ENCODE data around the gene SSPN.
A peak's percentile ranks its signal among the peaks of the same experiment; 100 is the strongest.

Gene SSPN

DNA sequence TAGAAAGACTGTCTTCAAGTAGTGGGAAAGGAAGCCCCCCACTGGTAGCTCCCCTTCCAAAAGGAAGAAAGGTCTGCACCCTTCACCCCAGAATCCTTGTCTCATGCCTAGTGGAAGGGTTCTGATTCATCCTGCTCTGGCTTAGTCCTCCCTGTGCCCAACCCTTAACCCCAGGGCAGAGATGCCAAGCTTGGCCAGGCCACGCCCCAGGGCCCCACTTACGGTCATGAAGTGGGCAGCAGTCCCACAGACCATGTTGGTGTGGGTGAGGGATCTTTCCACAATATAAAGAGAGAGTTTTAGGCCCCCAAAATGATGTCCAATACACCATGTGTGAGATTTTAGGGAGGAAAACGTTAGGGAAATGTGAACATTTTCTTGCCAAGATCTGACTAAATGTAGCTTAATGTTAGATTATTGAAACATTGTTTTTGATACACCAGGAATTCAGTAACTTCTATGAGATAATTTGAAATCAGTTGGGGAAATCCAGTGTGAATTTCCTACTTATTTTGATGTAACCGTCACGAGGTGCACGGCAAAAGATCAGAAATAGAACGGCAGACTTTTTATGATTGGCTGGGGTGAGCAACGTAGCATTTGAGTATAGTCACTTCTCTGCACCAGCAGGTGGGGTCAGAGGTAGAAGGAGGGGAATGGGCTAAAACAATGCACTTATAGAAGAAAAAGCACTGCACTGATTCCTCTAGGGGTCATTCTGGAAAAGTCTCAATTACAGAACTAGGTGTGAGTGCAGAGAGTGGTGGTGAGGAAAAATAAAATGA, 8.2 kb upstream of the SSPN start:
- no peak for DNase-seq (ENCODE audit: low spot score)

DNA sequence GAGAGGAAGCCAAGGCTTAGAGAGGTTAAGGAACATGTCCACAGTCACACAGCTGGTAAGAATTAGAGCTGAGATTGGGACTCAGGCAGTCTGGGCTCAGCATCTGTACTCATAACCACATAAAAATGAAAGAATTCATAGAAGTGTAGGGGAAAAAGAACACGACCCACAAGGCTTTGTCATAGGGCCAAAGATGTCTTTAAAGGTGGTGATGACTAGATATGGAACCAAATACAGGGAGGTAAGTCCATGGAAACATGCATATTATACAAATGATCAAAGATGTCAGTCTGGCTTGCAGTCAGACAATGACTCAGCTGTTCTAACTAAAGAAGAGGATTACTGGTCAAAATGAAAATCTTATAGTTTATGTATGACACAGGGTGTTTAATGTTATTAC, 7.2 kb upstream of the SSPN start:
- DNase-seq (ENCODE audit: low spot score), result no peak

DNA sequence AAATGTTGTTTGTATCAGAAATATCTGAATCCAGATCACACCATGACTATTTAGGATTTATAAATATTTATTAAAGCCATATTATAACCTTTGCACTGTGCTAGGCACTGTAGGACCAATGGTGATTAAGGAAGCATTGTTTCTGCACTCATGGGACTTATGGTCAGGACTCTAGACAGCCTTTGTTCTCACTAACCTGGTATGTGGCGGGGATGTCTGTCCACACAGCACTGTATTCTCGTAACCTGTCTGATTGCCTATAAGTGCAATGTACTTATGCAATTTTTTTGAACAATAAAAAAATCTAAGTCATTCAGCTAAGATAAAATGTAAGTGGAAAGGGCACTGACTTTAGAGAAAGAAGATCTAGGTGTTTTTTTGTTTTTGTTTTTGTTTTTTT, 6.7 kb upstream of the SSPN start:
- no peak for DNase-seq (ENCODE audit: low spot score)

DNA sequence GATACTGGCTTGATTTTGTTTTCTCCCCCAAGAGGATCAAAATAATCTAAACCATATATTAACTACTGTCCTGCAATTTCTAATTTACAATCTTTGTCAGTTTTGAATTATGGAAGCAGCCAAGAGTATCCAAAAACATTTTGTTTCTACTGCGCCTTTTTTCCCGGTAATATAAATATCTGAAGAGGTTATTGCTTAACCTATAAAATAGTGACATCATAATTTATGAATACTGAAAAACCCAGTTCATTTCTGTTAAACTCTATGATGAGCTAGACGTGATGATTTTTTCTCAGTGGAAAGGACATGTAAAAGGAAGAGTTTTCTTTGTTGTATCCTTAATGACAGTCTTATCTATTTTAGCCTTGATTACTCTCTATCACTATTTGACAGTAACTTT, 3.2 kb upstream of the SSPN start:
- DNase-seq (ENCODE audit: low spot score), result no peak

DNA sequence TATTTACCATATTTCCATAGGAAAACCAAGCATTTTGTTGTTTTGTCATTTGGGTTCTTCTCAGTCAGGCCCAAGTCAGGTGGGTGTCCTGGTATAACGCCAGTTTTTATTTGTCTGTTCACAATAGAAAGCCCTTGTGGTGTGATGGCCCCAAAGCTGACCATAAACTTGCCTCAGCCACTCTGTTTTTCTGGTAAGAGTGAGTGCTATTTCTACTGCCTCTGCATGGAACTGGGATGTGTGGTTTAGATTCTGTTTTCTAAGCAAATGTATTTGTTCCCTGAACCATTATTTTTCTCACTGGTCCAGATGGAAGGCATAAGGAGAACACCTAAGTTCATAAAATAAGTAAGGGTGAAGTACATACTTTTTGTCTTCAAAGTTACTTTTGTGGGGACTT, 1.8 kb upstream of the SSPN start:
- peak; percentile 9 for DNase-seq (ENCODE audit: low spot score)

DNA sequence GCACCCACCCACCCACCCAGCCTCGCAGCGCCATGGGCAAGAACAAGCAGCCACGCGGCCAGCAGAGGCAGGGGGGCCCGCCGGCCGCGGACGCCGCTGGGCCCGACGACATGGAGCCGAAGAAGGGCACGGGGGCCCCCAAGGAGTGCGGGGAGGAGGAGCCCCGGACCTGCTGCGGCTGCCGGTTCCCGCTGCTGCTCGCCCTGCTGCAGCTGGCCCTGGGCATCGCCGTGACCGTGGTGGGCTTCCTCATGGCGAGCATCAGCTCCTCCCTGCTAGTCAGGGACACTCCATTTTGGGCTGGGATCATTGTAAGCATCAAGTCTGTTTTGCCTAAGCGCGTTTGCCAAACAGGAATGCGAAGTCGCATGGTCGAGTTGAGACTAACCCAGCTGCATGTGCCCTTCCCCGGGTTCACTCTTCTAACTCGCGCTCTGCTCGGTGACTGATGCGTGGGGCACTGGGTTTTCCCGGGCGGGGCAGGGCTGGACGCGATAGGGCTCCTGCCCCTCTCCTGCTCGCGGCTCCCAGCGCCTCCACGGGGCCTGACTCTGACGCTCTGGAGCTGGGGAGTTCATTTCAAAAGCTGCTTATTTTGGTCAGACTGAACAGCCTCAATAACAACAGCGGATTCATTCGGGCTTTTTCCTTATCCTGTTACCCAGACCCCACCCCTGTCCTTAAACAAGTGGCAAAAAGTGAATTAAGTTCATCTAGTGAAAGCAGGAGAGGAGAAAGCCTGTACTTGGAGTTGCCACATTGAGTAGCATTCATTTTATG, 458 bp downstream of the SSPN start:
- DNase-seq (ENCODE audit: low spot score), result peak; percentile 71

DNA sequence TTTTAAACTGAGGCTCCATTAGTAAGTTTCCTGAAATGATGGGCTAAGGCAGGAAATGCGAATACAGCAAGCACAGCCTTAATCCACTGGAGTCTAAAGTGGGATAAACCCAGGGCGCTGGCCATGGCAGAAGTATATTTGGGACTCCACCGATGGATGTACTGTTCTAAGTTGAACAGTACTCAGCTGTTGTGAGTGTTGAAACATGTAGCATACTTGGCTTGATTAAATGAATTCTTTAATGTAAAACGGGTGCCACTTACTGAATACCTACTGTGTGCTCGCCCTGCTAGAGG, 996 bp downstream of the SSPN start:
- no peak for DNase-seq (ENCODE audit: low spot score)

DNA sequence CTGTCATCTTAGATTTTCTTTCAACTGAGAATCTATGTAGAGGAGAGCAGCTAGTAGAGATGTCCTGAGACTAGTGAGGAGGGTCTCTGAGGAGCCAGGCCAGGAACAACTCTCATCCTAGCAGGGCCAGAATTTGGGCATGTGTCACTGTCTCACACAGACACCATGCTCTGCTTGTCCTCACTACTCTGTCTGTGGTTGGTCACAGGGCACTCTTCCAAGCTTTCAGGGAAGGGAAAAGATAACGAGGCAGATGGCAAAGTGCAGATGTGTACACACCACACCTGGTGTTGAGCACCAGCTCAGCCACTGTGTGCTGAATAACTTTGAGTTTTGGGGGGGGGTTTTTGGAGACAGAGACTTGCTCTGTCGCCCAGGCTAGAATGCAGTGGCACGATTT, 2.5 kb downstream of the SSPN start:
- peak; percentile 44 for DNase-seq (ENCODE audit: low spot score)

DNA sequence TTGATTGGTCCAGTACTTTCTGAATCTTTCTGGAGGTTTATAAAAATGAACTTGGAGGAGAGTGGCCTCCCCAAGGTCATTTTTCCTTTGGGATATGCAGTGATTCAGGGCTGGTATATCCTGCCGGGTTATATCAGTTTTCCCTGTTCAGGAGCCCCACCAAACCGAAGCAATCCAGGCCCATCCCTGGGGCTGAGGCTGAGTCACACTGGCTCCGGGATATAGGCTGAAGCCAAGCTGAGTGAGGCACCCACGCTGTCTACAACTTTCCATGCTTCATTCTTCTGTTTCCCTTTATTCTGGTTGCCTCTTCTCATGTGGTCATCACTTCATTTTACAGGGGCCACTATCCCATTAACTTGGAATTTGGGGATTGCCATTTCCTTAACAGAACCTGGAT, 3.4 kb downstream of the SSPN start:
- no peak for DNase-seq (ENCODE audit: low spot score)

DNA sequence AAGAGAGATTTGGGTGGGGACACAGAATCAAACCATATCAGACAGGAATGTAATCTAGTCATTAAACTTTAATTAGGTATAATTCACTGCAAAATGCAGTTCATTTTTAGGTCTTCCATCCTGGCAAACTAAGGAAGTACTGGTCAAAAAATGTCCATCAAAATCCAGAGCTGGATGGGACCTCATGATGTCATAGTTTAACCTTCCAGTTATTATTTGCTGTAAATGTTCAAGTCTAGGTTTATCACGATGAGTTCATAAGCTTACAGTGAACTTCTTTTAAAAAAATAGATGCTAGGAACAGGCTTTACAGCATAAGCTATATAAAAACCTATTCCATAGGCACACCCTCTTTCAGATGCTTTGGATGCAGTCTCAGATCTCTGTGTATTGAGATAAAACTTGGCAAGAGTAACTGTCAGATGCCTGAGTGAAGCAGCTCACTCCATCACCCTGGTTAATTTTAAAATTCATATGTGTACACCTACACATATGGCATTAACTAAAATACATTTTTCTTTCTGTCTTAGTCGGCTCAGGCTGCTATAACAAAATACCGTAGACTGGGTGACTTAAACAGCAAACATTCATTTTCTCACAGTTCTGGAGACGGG, 7.9 kb downstream of the SSPN start:
- DNase-seq (ENCODE audit: low spot score), result peak; percentile 22

DNA sequence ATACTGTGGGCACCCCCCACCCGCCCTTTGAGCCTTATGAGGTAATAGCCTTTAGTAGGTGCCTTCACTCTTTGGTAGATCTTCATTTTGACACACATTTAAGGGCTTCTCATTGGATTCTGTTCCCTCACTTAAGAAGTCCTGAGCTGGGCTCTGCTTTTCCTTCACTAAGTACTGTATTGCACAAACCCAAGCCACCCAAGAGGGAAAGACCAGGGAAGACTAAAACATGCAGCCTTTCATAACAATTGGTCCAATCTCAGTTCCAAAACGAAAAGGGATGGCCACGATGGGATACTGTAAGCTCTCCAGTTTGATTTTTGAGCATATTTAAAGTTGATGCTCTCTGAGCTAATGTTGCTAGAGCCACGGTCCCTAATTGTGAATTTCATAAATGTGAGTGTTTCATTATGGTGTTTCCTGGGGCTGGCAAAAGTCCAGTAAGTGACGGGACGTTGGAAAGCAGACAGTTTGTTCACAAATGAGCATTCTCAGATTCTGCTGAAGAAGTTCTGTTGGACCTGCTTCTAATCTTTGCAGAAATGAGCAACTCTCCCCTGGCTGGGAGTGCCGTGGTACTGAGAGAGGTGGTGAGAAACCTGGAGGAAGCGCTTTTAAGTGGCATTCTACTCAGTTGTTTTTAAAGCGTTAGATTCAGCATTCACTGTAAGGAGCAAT, 9.4 kb downstream of the SSPN start:
- DNase-seq (ENCODE audit: low spot score), result peak; percentile 47

DNA sequence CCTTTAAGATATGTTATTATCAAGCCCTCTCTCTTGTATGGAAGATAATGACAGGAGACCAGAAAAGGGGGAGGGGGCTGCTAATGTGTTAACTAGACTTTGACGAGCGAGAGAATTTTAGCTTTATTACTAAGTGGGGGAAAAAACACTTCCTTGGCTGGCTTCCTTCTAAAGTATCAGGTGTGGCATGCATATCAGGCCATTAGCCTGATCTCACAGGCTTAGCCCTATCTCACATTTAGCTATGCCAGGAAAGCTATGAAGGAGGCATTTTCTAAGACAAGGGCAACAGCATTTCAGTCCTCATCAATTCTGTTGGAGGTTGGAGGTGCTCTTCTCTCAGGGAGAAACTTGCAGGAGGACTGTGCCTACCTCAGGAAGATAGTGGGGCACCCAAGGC, 9.9 kb downstream of the SSPN start:
- peak; percentile 15 for DNase-seq (ENCODE audit: low spot score)

DNA sequence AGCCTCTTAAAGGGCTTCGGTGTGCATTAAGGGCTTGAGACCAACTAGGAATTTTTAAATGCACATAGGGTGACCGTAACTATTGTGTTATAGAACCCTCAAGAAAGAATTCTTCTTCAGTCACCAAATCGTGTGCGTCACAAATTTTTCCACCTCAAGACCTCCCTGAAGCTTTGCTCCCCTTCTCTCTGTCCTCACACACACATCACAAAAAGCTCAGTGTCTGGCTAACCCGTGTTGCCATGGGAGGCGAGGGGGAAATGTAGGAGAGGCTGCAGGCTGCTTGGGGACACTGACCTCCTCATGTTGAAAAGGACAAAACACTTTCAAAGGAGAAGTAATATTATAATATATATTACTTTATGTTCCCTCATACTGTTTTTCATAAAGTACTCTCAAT, 10.6 kb downstream of the SSPN start:
- DNase-seq (ENCODE audit: low spot score), result peak; percentile 16

DNA sequence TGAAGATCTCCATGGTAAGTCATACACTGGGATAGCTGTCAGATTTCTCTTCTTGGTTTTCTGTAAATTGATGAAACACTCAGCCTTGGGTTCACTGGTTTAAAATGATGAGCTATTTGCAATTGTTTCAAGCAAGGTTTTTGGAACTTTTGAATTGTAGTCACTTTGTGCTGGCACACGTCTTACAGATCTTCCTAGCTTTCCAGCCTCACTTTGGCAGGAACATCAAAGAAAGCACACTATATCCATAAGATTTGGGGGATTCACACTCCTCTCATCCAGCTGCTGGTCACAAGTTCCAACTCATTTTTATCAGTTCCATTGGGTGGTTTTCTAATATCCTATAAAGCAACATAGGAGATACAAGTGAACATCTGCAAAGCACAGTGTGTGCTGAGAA, 16.0 kb downstream of the SSPN start:
- DNase-seq (ENCODE audit: low spot score), result no peak

DNA sequence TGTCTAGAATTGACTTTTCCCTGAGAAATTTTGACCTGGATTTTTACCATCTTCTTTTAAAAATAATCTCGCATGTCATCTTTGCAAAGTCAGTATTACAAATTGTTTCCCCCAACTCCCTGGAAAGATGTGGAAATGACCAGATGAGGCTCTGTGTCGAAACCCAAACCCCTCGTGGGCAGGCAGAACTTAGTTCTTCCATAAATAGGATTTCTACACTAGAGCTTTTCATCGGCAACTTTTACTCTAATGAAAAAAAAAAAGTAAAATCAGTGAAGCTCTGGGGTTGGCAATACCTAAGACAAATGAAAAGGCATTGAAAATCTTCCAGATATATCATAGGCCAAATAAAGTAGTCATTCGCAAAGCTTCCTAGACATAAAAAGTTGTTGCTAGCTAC, 17.0 kb downstream of the SSPN start:
- DNase-seq (ENCODE audit: low spot score), result no peak

DNA sequence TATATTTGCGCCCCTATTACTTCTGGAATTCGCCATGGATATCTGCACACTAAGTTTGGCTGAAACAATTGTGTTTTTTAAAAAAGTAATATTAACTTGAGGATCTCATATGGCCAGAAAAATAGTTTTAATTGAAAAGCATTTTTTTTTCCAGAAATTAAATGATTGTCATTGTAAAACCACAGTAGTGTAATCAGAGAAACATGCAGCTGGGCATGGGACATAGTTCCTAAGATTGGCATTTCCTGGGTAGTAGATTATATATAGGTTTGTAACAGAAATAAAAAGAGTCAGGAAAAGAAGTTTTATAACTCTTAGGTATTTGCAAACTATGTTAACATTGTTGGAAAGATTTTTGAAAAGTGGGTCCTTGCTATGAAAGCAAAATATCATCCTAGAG, 17.6 kb downstream of the SSPN start:
- no peak for DNase-seq (ENCODE audit: low spot score)

DNA sequence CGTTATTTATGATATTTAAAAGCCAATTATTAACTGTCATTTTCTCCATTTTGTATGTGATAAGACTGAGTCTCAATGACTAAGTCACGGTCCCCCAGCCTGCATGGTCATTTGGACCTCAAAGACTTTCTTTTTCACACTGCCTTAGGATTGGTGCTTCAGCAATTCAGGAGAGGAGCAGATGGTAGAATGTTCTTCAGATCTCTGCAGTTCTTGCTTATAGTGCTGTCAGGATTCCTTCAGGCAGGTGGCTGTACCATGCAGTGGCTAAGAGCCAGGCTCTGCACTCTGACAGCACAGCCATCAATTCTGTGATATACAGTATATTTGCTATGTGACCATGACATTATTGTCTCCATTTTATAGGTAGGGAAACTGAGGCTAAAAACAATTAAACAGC, 18.7 kb downstream of the SSPN start:
- DNase-seq (ENCODE audit: low spot score), result peak; percentile 59

DNA sequence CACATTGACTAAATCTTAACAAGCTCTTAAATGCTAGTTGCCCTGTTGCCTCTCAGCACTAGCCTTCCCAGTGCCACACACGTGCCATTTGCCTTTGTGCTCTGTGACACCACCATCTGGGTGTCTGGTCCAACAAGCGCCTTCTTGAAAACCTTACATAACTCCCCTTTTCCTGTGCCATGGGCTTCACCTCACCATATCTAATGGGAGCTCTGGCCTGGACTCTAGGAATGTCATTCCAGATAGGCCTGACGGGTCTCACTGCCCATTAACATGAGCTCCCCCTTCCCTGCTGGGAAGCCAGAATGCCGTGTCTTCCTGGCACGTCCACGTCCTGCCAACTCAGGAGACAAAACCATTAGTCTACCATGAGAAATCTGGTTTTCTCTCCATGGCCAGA, 24.4 kb downstream of the SSPN start:
- DNase-seq (ENCODE audit: low spot score), result no peak

DNA sequence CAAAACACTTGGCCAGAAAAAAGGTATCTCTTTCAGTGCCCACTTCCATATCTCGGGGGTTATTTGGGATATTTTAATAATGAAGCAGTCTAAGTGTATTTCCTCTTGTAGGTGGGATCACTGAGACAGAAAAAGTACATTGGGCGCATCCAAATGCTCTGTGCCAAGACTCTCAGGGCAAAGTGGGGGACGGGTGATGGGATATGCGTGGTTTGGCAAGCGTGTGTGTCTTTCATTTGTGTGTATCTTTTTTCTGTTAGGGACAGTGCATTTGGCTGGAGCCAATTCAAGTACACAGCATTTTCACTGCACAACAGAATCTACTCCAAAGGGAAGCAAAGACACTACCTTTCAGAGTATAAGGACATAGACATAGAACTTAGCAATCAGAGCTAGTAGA, 29.3 kb downstream of the SSPN start:
- peak; percentile 33 for DNase-seq (ENCODE audit: low spot score)

DNA sequence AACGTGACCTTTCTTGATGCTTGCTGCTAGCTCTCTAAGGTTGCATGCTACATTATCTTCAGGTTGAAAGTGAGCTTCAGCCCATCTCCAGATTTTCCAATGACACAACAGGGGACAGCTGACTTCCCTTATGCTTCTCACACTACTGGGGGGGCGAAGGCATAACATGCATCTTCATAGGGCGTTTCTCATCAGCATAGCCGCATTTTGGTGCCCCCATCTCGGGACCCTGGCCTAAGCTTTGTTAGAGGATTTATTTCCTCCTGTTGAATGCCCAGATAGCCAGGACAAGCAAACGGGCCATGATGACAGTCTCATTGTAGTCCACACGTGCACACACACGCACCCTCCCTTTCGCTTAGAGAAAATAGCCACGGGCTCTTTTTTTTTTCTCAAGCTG, 30.7 kb downstream of the SSPN start:
- peak; percentile 61 for DNase-seq (ENCODE audit: low spot score)

DNA sequence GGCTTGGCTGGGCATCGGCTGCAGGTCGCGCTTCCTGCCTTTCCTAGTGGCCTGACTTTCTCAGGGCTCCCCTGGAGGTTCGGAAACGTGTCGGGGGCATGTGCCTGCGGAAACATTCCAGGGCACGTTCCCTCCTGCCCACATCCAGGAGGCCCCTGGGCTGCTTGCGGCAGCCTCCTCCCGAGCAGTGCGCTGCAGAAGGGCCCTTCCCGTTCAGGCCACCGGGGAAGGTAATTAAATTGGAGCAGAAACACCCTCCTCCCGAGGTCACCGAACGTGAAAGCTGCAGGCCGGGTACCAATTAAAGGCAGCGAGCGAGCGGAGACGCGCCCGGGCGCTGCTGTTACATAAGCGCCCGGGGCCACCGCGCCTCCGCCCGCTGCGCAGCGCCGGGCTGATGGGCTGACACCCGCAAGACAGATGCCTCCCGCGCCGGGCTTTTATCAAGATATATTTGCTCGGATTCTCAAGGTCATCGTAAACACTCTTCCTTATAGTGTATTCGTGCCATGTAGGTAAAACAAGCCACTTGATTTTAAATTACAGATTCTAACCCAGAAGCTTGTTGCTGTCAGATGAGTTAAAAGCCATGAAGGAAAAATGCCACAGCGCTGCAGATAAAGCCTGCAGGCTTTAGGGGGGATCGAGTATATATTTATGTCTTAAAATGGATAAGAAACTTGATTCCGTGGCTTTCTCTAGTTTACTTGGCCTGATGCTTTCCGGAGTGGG, 31.4 kb downstream of the SSPN start:
- peak; percentile 80 for DNase-seq (ENCODE audit: low spot score)

DNA sequence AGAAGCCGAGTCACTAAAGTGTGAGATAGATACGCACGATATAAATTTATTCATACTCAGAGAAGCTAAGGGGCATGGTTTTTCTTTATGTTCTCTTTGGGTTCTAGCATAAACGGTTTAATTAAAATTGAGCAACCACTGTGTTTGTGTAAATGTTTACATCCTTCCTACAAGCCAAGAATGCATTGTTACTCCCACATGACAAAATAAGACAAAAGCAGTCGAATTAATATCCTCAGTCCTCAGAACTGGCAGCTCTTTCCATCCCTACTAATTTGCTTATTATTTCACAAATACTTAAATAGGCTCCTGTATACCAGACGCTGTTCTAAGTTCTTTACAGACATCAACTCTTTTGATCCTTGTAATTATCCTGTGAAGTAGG, 32.0 kb downstream of the SSPN start:
- peak; percentile 49 for DNase-seq (ENCODE audit: low spot score)

All from cerebellar cortex (tissue), 1 donor.